Mammary microvascular endothelial cell (primary cell): Measurements from ENCODE around the gene PHOX2A. TPM values are rescaled to one million over a fixed set of nuclear protein-coding genes. Genes with fewer than 3 reads are reported as not detected.

Source experiments
- total RNA-seq: library from RNA; depleted of rRNA; stranded (reverse); fragments of >200 nt; gene quantifications from 2 replicates; pipeline ENCODE4 v1.2.3, GENCODE V29; 2015

The PHOX2A gene
- not detected in 2 replicates for total RNA-seq

GRCh38 chr11:72244060-72244360 is at the start of gene PHOX2A:
TSS of gene PHOX2A (minus strand) at chr11:72244176. CDS start at chr11:72244004, 172 bp downstream.

GRCh38 chr11:72224564-72225410 is 19.2 kb downstream of the PHOX2A start, which contains the start of gene INPPL1:
TSS of gene INPPL1 (plus strand) at chr11:72224767. CDS start at chr11:72224985, 218 bp downstream.

GRCh38 chr11:72216638-72217037 is 27.3 kb downstream of the PHOX2A start, which contains the start of gene FOLR2:
TSS of gene FOLR2 (plus strand) at chr11:72216794. CDS start at chr11:72218585, 1,791 bp downstream.

GRCh38 chr11:72191961-72192381 is 52.0 kb downstream of the PHOX2A start, which contains the start of gene FOLR1:
TSS of gene FOLR1 (plus strand) at chr11:72192140. CDS start at chr11:72192174, 34 bp downstream.

Other genes with a start within 250 kb of the PHOX2A start
- 4.9 and 6.4 TPM in 2 replicates for gene IL18BP, start 245.3 kb downstream of the PHOX2A start, total RNA-seq
- 102 and 108 TPM in 2 replicates for gene NUMA1, start 163.6 kb downstream of the PHOX2A start, total RNA-seq
- gene LRRC51, start 163.3 kb downstream of the PHOX2A start, total RNA-seq = 1.2 and 2.6 TPM in 2 replicates
- gene LAMTOR1, start 140.9 kb downstream of the PHOX2A start, total RNA-seq = 168 and 171 TPM in 2 replicates
- gene TOMT, start 138.3 kb downstream of the PHOX2A start, total RNA-seq = not detected in 2 replicates
- gene ANAPC15, start 131.5 kb downstream of the PHOX2A start, total RNA-seq = 40.7 and 48.8 TPM in 2 replicates
- gene FOLR3, start 108.5 kb downstream of the PHOX2A start, total RNA-seq = not detected in 2 replicates
- gene FOLR1, start 52.0 kb downstream of the PHOX2A start, total RNA-seq = not detected in 2 replicates
- gene FOLR2, start 27.4 kb downstream of the PHOX2A start, total RNA-seq = not detected in 2 replicates
- gene INPPL1, start 19.4 kb downstream of the PHOX2A start, total RNA-seq = 41.3 and 42.8 TPM in 2 replicates
- gene CLPB, start 190.4 kb upstream of the PHOX2A start, total RNA-seq = 37.9 and 40.8 TPM in 2 replicates